GM12801 (cell line): ENCODE measurements around the gene NKX3-2.

Experiments used
- TF ChIP-seq, protein P1 (sequence below): IDR thresholded peaks from one replicate; pipeline ENCODE4 v1.5.1; 2011; ENCODE audit warnings: control low read depth; ENCODE audit not compliant: insufficient read length; ENCODE audit errors: extremely low read depth

NKX3-2 gene

DNA sequence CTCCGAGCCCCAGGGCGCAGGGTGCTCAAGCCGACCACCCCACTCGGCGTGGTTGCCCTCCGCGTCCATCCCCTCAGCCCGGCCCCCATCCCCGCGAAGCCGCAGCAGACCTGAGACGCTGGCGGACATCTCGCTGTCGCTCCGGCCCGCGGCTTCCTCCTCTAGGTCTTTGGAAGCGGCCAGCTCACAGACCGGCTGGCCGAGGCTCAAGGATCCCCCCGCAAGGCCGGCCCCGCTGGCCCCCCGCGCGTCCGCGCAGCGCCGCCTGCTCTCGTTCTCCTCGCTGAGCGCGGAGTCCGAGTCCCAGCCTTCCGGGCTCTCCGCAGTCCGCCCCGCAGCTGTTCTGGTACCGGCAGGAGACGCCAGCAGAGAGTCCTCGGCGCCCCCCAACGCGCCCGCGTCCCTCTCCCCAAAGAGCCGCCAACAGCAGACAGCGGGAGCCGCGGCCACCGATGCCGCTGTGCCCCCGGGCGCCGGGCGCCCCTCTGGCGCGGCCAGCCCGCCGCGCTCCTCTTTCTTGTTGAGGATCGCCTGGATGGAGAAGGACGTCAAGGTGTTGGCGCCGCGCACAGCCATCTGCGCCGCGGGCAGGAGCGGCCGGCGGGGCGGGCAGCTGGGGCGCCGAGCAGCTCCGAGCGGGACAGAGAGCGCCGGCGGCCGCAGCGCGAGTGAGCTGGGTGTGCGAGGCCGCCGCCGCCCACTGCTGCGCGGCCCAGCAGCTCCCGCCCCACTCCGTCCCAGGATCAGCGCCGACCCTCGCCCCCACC, at the start of gene NKX3-2:
NKX3-2 (minus strand) TSS at position 670 of the 767 bp plus-strand sequence; CDS start at position 576, 94 bp downstream.
- TF ChIP-seq, protein P1, sequence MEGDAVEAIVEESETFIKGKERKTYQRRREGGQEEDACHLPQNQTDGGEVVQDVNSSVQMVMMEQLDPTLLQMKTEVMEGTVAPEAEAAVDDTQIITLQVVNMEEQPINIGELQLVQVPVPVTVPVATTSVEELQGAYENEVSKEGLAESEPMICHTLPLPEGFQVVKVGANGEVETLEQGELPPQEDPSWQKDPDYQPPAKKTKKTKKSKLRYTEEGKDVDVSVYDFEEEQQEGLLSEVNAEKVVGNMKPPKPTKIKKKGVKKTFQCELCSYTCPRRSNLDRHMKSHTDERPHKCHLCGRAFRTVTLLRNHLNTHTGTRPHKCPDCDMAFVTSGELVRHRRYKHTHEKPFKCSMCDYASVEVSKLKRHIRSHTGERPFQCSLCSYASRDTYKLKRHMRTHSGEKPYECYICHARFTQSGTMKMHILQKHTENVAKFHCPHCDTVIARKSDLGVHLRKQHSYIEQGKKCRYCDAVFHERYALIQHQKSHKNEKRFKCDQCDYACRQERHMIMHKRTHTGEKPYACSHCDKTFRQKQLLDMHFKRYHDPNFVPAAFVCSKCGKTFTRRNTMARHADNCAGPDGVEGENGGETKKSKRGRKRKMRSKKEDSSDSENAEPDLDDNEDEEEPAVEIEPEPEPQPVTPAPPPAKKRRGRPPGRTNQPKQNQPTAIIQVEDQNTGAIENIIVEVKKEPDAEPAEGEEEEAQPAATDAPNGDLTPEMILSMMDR: no peak

DNA sequence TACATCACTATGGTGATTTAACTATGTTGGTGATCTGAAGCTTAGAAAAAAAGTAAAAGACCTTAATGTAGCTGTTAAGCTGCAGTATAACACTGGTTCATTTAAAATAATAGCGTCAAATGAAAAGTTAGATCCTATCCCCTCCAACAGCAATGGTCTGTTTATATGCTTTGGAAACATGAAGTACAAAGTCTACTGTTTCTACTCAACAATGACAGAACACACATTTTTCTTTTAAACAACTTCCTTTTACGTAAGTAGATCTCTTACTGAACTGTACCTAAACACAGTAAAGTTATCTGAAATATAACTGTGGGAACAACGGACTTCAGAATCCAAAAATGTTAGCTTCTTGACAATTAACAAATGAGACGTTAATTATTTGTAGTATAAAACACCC, 47.9 kb upstream of the NKX3-2 start:
- TF ChIP-seq, protein P1: no peak

DNA sequence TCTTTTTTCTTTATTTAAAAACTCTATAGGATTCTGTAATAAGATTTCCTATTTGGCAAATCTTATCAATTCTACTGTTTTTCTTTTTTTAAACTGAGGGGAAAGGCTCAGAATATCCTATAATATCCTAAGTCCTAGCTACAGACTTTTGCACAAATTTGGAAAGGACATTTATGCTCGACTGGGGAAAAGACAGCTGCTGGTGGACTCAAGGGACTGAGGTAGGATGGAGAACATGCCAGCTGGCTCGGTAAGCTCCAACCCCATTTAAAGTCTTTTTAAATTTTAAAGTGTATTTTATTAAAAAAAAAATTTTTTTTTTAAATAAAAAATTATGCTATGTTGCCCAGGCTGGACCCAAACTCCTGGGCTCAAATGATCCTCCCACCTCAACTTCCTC, 46.5 kb upstream of the NKX3-2 start:
- TF ChIP-seq, protein P1: no peak

DNA sequence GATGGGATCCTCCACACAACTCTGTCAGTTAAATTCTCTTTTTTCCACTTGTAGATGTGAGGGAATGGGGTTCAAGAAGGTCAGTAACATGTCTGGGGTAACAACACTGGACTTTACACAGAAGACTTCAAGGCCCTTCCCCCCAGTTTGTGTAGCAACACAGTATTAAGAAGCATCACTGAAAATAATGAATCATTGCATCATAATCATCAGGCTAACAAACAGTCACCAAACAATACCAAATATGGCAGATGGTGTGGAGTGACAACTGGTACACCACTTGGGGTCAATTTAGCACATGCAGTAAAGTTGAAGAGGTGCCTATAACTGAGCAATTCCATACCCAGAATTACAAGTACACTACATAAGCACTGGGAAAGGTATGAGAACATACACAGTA, 44.6 kb upstream of the NKX3-2 start:
- TF ChIP-seq, protein P1: no peak

DNA sequence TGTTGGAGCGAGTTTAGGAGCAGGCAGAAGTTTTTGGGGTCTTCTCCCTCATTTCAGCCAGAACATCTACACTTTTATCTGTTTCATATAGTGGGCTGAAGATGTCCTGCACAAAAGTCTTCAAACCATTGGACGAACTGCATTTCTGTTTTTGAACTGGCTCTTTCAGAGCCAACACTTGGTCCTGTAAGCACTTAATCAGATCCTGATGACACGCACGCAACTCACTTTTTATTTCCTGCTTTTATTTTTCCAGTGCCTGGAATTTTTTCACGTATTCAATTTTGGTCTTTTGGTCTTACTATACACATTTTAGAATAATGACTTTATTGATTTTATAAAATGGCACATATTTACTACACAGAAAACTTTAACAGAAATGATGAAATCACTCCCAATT, 40.2 kb upstream of the NKX3-2 start:
- TF ChIP-seq, protein P1: no peak

DNA sequence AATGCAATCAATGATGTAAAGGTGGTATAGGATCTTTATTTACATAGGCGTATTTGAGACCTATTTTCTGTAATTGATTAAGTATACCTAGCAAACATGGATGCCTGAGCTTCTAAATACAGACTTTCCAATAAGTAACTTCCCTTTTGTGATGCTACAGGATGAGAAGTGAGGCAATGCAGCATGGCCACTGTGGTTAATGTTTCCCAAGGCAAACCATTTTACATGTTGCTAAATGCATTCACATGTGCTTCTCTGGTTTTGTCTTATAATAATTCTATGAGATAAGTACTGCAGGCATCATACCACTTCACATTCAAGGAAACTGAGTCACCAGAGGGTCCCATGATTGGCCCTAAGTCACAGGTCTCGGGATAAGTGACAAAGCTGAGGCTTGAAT, 35.7 kb upstream of the NKX3-2 start:
- TF ChIP-seq, protein P1: no peak

DNA sequence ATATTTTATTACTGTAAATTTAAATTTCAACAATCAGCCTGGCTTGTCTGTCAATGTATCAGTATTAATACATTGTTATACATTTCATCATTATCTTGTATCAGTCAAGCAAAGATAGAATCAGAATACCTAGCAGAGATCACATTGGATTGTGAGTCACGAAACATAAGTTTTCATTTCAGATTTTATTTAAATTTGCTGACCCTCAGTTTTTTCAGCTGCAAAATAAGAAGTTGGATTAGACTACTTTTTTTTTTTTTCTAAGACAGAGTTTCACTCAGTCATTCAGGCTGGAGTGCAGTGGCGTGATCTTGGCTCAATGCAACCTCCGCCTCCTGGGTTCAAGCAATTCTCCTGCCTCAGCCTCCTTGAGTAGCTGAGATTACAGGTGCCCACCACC, 33.4 kb upstream of the NKX3-2 start:
- TF ChIP-seq, protein P1: no peak

DNA sequence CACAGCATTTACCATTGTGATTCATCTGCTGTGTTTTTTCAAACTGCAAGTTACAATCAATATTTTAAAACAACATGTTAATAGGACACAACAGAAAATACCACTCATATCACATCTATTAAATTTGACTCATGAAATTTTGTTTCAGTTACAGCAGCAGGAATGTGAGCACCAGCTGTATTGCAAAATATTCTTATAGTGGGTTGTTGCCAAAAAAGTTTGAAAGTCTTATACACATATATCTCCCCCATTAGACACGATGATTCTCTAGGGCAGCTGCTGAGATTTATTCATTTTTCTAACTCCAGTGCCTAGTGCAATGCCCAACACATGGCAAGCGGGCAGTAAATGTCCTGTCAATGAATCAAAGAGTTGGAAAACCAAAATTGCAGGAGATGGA, 26.6 kb upstream of the NKX3-2 start:
- TF ChIP-seq, protein P1: no peak
